ENCODE measurements around the gene PEX5. TPM values are rescaled to one million over a fixed set of nuclear protein-coding genes. Genes with fewer than 3 reads are reported as not detected.

The PEX5 gene
- total RNA-seq, 1 donor from 2014 or later, result 21.5 TPM

GRCh38 chr12:7193674-7194073 is 4.2 kb downstream of the PEX5 start:
- Histone ChIP-seq H3K27ac (ENCODE audit: low read depth, low read length) (no peak overlapping the region), H3K79me2 (ENCODE audit: insufficient read depth, low read length) (peaks cover 6% of the 10 kb centered on the region), H3K36me3 (ENCODE audit: insufficient read depth, low read length) (peaks cover 12% of the 10 kb centered on the region), H3K4me2 (ENCODE audit: low read length) (no peak overlapping the region), H4K20me1 (ENCODE audit: insufficient read depth, low read length) (peaks cover 7% of the 10 kb centered on the region), H3K4me1 (ENCODE audit: insufficient read depth, low read length) (peaks cover 15% of the 10 kb centered on the region), H2AFZ (ENCODE audit: low read depth, low read length) (no peak overlapping the region), H3K9me3 (ENCODE audit: insufficient read depth, low read depth, low read length) (no peaks in the 10 kb centered on the region), H3K9ac (ENCODE audit: low read length) (no peak overlapping the region), H3K27me3 (ENCODE audit: insufficient read depth, low read length) (no peaks in the 10 kb centered on the region), H3K4me3 (ENCODE audit: insufficient read depth, low read depth, low read length) (no peak overlapping the region)
- TF ChIP-seq CTCF (IDR thresholded peaks at IDR 0.05; ENCODE audit: insufficient read depth, low read depth, low read length), result no peak
- DNase-seq (ENCODE audit: low read depth), result no peak
- Mint-ChIP-seq H3K4me1 (ENCODE audit: low read depth, unreplicated experiment) (peaks cover 3% of the 10 kb centered on the region), H3K27me3 (ENCODE audit: low read depth, unreplicated experiment) (no peaks in the 10 kb centered on the region), H3K9me3 (ENCODE audit: unreplicated experiment) (no peaks in the 10 kb centered on the region), H3K36me3 (ENCODE audit: low read depth, unreplicated experiment) (peaks cover 15% of the 10 kb centered on the region), H3K4me3 (ENCODE audit: unreplicated experiment) (no peak overlapping the region), H3K27ac (ENCODE audit: unreplicated experiment) (no peak overlapping the region)
- no peak for FAIRE-seq

DNA sequence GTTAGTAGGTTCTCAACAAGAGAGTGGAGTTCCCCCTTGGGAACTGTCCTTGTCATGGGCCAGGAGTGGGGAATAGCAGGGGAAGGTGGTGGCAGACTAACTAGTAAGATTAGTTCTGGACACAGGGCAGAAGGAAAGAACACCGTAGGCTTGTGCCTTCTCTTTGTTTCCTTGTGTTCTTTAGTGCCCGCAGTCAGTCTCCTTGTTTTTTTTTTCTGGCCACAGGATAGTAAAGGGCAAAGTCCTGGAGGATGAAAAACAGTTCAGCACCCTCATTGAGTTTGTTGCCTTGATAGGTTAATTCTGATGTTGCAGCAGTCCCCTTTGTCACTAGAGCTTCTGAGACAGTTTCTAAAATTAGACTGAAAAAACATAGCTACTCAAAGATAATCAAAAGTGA is 8.4 kb downstream of the PEX5 start:
- TF ChIP-seq EZH2 (IDR thresholded peaks at IDR 0.05; ENCODE audit: insufficient read depth, low read length), result no peak
- no peak for TF ChIP-seq CTCF (IDR thresholded peaks at IDR 0.05; ENCODE audit: insufficient read depth, low read depth, low read length)
- Histone ChIP-seq H3K9ac (ENCODE audit: low read length) (no peak overlapping the region), H2AFZ (ENCODE audit: low read depth, low read length) (no peak overlapping the region), H3K79me2 (ENCODE audit: insufficient read depth, low read length) (no peaks in the 10 kb centered on the region), H3K4me1 (ENCODE audit: insufficient read depth, low read length) (no peaks in the 10 kb centered on the region), H3K9me3 (ENCODE audit: insufficient read depth, low read depth, low read length) (no peaks in the 10 kb centered on the region), H3K27ac (ENCODE audit: low read depth, low read length) (no peak overlapping the region), H3K36me3 (ENCODE audit: insufficient read depth, low read length) (peaks cover 21% of the 10 kb centered on the region), H3K4me3 (ENCODE audit: insufficient read depth, low read depth, low read length) (no peak overlapping the region), H3K27me3 (ENCODE audit: insufficient read depth, low read length) (no peaks in the 10 kb centered on the region), H4K20me1 (ENCODE audit: insufficient read depth, low read length) (peaks cover 7% of the 10 kb centered on the region), H3K4me2 (ENCODE audit: low read length) (no peak overlapping the region)
- Mint-ChIP-seq H3K4me3 (ENCODE audit: unreplicated experiment) (no peak overlapping the region), H3K4me1 (ENCODE audit: low read depth, unreplicated experiment) (no peaks in the 10 kb centered on the region), H3K9me3 (ENCODE audit: unreplicated experiment) (peaks cover 8% of the 10 kb centered on the region), H3K27ac (ENCODE audit: unreplicated experiment) (no peak overlapping the region), H3K36me3 (ENCODE audit: low read depth, unreplicated experiment) (peaks cover 32% of the 10 kb centered on the region), H3K27me3 (ENCODE audit: low read depth, unreplicated experiment) (no peaks in the 10 kb centered on the region)
- no peak for DNase-seq (ENCODE audit: low read depth)
- FAIRE-seq, result no peak

- Histone ChIP-seq H3K79me2 (ENCODE audit: insufficient read depth, low read length) (no peaks in the 10 kb centered on the region), H3K9me3 (ENCODE audit: insufficient read depth, low read depth, low read length) (no peaks in the 10 kb centered on the region), H3K27ac (ENCODE audit: low read depth, low read length) (no peak overlapping the region), H2AFZ (ENCODE audit: low read depth, low read length) (no peak overlapping the region), H3K27me3 (ENCODE audit: insufficient read depth, low read length) (no peaks in the 10 kb centered on the region), H3K4me3 (ENCODE audit: insufficient read depth, low read depth, low read length) (no peak overlapping the region), H4K20me1 (ENCODE audit: insufficient read depth, low read length) (no peaks in the 10 kb centered on the region), H3K4me1 (ENCODE audit: insufficient read depth, low read length) (no peaks in the 10 kb centered on the region), H3K9ac (ENCODE audit: low read length) (no peak overlapping the region), H3K4me2 (ENCODE audit: low read length) (no peak overlapping the region), H3K36me3 (ENCODE audit: insufficient read depth, low read length) (peaks cover 28% of the 10 kb centered on the region)
- no peak overlapping the region for H3K27ac Mint-ChIP-seq (ENCODE audit: unreplicated experiment)
- TF ChIP-seq CTCF (IDR thresholded peaks at IDR 0.05; ENCODE audit: insufficient read depth, low read depth, low read length) (no peak), EZH2 (IDR thresholded peaks at IDR 0.05; ENCODE audit: insufficient read depth, low read length) (no peak)
- no peak for DNase-seq (ENCODE audit: low read depth)
- FAIRE-seq, result no peak
- no peaks in the 10 kb centered on the region for H3K27me3 Mint-ChIP-seq (ENCODE audit: low read depth, unreplicated experiment)
- H3K9me3 Mint-ChIP-seq (ENCODE audit: unreplicated experiment), result peaks cover 8% of the 10 kb centered on the region
- peaks cover 49% of the 10 kb centered on the region for H3K36me3 Mint-ChIP-seq (ENCODE audit: low read depth, unreplicated experiment)
- H3K4me3 Mint-ChIP-seq (ENCODE audit: unreplicated experiment), result no peak overlapping the region
- H3K4me1 Mint-ChIP-seq (ENCODE audit: low read depth, unreplicated experiment), result no peaks in the 10 kb centered on the region
Observed at GRCh38 chr12:7203109-7203508, 13.6 kb downstream of the PEX5 start.
